H1 (cell line): ENCODE measurements around the gene TLR9.

Source experiments
- CTCF ChIP-seq, 3 experiments: IDR thresholded peaks; 1 replicate in 2 of 3; 2 replicates in 1 of 3; pipeline versions ENCODE4 v1.5.1 to v1.6.1; 2011; ENCODE audit warnings: low read length in 3 of 3, mild to moderate bottlenecking in 3 of 3, inconsistent platforms in 2 of 3, low read depth in 1 of 3, moderate library complexity in 1 of 3; ENCODE audit not compliant: insufficient read depth in 1 of 3; ENCODE audit errors: control extremely low read depth in 1 of 3
- EGR1 ChIP-seq: IDR thresholded peaks from 2 replicates; pipeline ENCODE4 v1.6.1; 2011; ENCODE audit warnings: low read depth, low read length, borderline replicate concordance
- EZH2 ChIP-seq: fragments of 200-600 bp; sonication (generic); IDR thresholded peaks from 2 replicates; pipeline ENCODE4 v1.7.1; 2012; ENCODE audit warnings: low read depth, mild to moderate bottlenecking, moderate library complexity, low read length, inconsistent platforms; ENCODE audit not compliant: severe bottlenecking
- POLR2A ChIP-seq, 2 experiments: IDR thresholded peaks; 1 replicate in 1 of 2; 2 replicates in 1 of 2; pipeline ENCODE4 v1.6.1; 2011; ENCODE audit warnings: low read depth in 2 of 2, low read length in 2 of 2, mild to moderate bottlenecking in 2 of 2; ENCODE audit errors: control extremely low read depth in 1 of 2

- TF ChIP-seq CTCF (IDR thresholded peaks at IDR 0.05; ENCODE audit: control extremely low read depth in 1 of 3, insufficient read depth in 1 of 3, low read depth in 1 of 3, low read length in 3 of 3) (no peak), EGR1 (no peak), POLR2A (IDR thresholded peaks at IDR 0.05; ENCODE audit: control extremely low read depth in 1 of 2, low read depth in 2 of 2, low read length in 2 of 2) (no peak), EZH2 (no peak)
These were observed 53.8 kb downstream of the TLR9 start for GRCh38 chr3:52171514-52172261.
